Measurements from ENCODE around the gene ADAM17.

DNA sequence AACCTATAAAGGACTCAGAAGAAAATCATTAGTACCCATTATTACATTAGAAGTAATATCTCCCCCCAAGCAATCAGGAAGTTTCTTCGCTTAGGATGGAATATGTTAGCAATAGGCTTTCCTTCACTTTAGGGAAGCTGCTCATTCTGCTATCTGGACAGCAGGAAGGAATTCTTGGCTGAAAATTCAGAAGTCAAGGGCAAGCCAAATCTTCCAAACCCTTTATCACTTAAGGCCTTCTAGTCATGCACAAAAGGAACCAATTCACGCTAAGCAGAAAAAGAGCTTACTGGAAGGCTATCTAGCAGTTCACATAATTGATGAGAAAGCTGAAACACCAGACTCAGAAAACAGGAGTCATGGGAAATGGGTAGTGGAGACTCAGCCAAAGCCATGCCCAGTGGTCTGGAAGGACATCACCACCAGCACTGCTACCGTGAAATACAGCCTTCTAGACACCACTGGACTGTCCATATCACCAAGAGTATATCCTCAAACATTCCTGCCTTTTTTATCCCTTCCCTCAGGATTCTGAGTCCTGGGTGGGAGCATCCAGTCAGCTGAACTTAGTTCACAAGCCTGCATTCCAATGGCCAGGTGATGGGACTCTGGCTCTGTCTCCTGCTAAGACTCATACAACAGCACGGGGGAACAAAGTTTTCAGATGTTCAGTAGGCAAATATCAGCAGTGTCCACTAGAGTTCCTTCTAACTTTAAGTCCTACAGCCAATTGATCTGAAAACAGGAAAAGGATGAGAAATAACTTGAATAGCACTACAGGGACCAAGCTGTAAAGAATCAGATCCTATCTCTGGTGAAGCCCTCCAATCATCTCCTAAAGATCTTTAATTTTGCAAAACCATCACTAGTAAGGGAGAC, 14.8 kb upstream of the ADAM17 start:
- TF ChIP-seq CTCF (optimal IDR thresholded peaks at IDR 0.05 in 1 of 3, IDR thresholded peaks at IDR 0.05 in 1 of 3, conservative IDR thresholded peaks at IDR 0.05 in 1 of 3; ENCODE audit: extremely low read depth in 1 of 3, insufficient read depth in 2 of 3, low read length in 3 of 3) (no peak), EZH2 (IDR thresholded peaks at IDR 0.05; ENCODE audit: low read length) (no peak)

Measured in keratinocyte (primary cell).